LHCN-M2 (cell line): Measurements from ENCODE around the gene SNRPF. TPM values are rescaled to one million over a fixed set of nuclear protein-coding genes. Genes with fewer than 3 reads are reported as not detected.
A peak's percentile ranks its signal among the peaks of the same experiment; 100 is the strongest.

Experiments
- DNase-seq: peaks from one replicate; pipeline ENCODE4 v3.0.0-alpha.2; 2012; ENCODE audit warnings: low read depth
- total RNA-seq: library from RNA; depleted of rRNA; stranded (reverse); fragments of >200 nt; gene quantifications from 2 replicates; pipeline ENCODE4 v1.2.3, GENCODE V29; 2014; rRNA removed

Gene SNRPF
- total RNA-seq, 1 experiment from 2014 or later: 10.8 TPM

- DNase-seq: peak; percentile 40
Observed at GRCh38 chr12:95859344-95859816, 628 bp downstream of the SNRPF start.

GRCh38 chr12:95859947-95860850 is 1.4 kb downstream of the SNRPF start:
- no peak for DNase-seq

GRCh38 chr12:95862038-95862437 is 3.3 kb downstream of the SNRPF start:
- DNase-seq: no peak

GRCh38 chr12:95863337-95863736 is 4.6 kb downstream of the SNRPF start:
- DNase-seq: no peak

- no peak for DNase-seq
Observed at GRCh38 chr12:95870897-95871296, 12.1 kb downstream of the SNRPF start.

- DNase-seq: no peak
Observed at GRCh38 chr12:95874452-95874851, 15.7 kb downstream of the SNRPF start.

GRCh38 chr12:95877622-95878021 is 18.9 kb downstream of the SNRPF start:
- no peak for DNase-seq

- no peak for DNase-seq
Observed at GRCh38 chr12:95880895-95881294, 22.1 kb downstream of the SNRPF start.

- no peak for DNase-seq
Observed at GRCh38 chr12:95881331-95881955, 22.7 kb downstream of the SNRPF start.

GRCh38 chr12:95882080-95882479 is 23.3 kb downstream of the SNRPF start:
- DNase-seq: peak; percentile 55

GRCh38 chr12:95882873-95883272 is 24.1 kb downstream of the SNRPF start:
- DNase-seq: no peak

GRCh38 chr12:95884998-95885397 is 26.2 kb downstream of the SNRPF start:
- DNase-seq: no peak

- DNase-seq: no peak
Observed at GRCh38 chr12:95887311-95887710, 28.6 kb downstream of the SNRPF start.

GRCh38 chr12:95890958-95891357 is 32.2 kb downstream of the SNRPF start:
- DNase-seq: no peak

GRCh38 chr12:95896846-95897245 is 38.1 kb downstream of the SNRPF start:
- DNase-seq: no peak

- DNase-seq: no peak
Observed at GRCh38 chr12:95898081-95898480, 39.3 kb downstream of the SNRPF start.

GRCh38 chr12:95908573-95908972 is 49.8 kb downstream of the SNRPF start:
- peak; percentile 6 for DNase-seq

- DNase-seq: no peak
Observed at GRCh38 chr12:95909871-95910270, 51.1 kb downstream of the SNRPF start.

Other genes with a start within 250 kb of the SNRPF start
- gene NTN4, start 68.2 kb upstream of the SNRPF start, total RNA-seq: 17.6 and 19.0 TPM in 2 replicates
- gene CCDC38, start 83.7 kb downstream of the SNRPF start, total RNA-seq: not detected in 2 replicates
- 0.17 and 0.45 TPM in 2 replicates for gene AMDHD1, start 84.4 kb downstream of the SNRPF start, total RNA-seq
- 0.17 TPM in 1 of 2 replicates, not detected in the other for gene HAL, start 137.4 kb downstream of the SNRPF start, total RNA-seq
- gene LTA4H, start 176.6 kb downstream of the SNRPF start, total RNA-seq: 82.0 and 92.0 TPM in 2 replicates